Endothelial cell of umbilical vein (primary cell): ENCODE measurements around the gene ATP6V1G2.

Experiments used
- CTCF ChIP-seq, 2 donors: IDR thresholded peaks; 1 replicate in 1 of 2; 2 replicates in 1 of 2; pipeline ENCODE4 v1.5.1; 2011; ENCODE audit warnings: low read length in 2 of 2, mild to moderate bottlenecking in 2 of 2, moderate library complexity in 2 of 2, control low read depth in 1 of 2, inconsistent platforms in 1 of 2, low read depth in 1 of 2; ENCODE audit not compliant: insufficient read depth in 1 of 2; ENCODE audit errors: extremely low read depth in 1 of 2
- EZH2 ChIP-seq: IDR thresholded peaks from 2 replicates; pipeline ENCODE4 v1.6.1; 2012; ENCODE audit warnings: borderline replicate concordance, low read depth, mild to moderate bottlenecking, moderate library complexity, low read length, inconsistent platforms; ENCODE audit not compliant: severe bottlenecking
- FOS ChIP-seq: IDR thresholded peaks from 2 replicates; pipeline ENCODE4 v1.6.1; 2011; ENCODE audit warnings: mild to moderate bottlenecking, low read length, moderate library complexity, borderline replicate concordance; ENCODE audit not compliant: insufficient read depth
- GATA2 ChIP-seq: IDR thresholded peaks from 2 replicates; pipeline ENCODE4 v1.7.0; 2011; ENCODE audit warnings: low read depth, mild to moderate bottlenecking, moderate library complexity, mixed read lengths, low read length; ENCODE audit not compliant: insufficient read length, insufficient read depth
- JUN ChIP-seq: IDR thresholded peaks from 2 replicates; pipeline ENCODE4 v1.6.1; 2011; ENCODE audit warnings: borderline replicate concordance, low read depth; ENCODE audit not compliant: insufficient read length, insufficient read depth
- MAX ChIP-seq: IDR thresholded peaks from 2 replicates; pipeline ENCODE4 v1.6.1; 2011; ENCODE audit not compliant: insufficient read depth, insufficient read length
- MYC ChIP-seq: IDR thresholded peaks from one replicate; pipeline ENCODE4 v1.6.1; 2011; ENCODE audit warnings: mild to moderate bottlenecking, low read depth, low read length
- POLR2A ChIP-seq: IDR thresholded peaks from 2 replicates; pipeline ENCODE4 v1.6.1; 2012; ENCODE audit warnings: low read depth, mild to moderate bottlenecking, control low read depth, low read length
- POLR2AphosphoS5 ChIP-seq: IDR thresholded peaks from 2 replicates; pipeline ENCODE4 v1.6.1; 2012; ENCODE audit warnings: low read depth, mild to moderate bottlenecking, control low read depth, low read length, moderate library complexity; ENCODE audit not compliant: insufficient read depth

- TF ChIP-seq EZH2 (no peak), CTCF (IDR thresholded peaks at IDR 0.05; ENCODE audit: extremely low read depth in 1 of 2, insufficient read depth in 1 of 2, low read depth in 1 of 2, low read length in 2 of 2) (no peak), GATA2 (no peak), POLR2A (no peak), POLR2AphosphoS5 (no peak), FOS (peak; percentile 9), MAX (no peak), JUN (peak; percentile 29), MYC (no peak)
Measured at GRCh38 chr6:31525553-31525931, 20.9 kb downstream of the ATP6V1G2 start.
